ACHN (cell line): ENCODE data around the gene TRH.

ENCODE experiments used
- DNase-seq: peaks from one replicate; pipeline ENCODE4 v3.0.0-alpha.2; 2015
- in situ Hi-C: cut with HindIII; loops from 2 replicates; pipeline ENCODE4 v1.10.0; 2017; ENCODE audit warnings: low sequenced_read_pairs, low pct_ligation_motif_present, low pct_unique_long_range_greater_than_20kb

TRH gene, protein sequence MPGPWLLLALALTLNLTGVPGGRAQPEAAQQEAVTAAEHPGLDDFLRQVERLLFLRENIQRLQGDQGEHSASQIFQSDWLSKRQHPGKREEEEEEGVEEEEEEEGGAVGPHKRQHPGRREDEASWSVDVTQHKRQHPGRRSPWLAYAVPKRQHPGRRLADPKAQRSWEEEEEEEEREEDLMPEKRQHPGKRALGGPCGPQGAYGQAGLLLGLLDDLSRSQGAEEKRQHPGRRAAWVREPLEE

DNA sequence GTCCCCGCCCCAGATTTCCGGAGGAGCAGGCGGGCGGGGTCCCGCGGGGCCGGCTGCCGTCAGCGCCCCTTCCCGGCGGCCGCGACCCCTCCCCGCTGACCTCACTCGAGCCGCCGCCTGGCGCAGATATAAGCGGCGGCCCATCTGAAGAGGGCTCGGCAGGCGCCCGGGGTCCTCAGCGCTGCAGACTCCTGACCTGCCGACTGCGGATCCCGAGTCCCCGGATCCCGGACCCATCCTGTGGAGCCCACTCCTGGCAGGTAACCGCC is at the start of gene TRH:
TRH (plus strand) TSS at position 157 of the 269 bp plus-strand sequence. CDS start 1,097 bp downstream, outside the sequence.
- in situ Hi-C loops = no loop called here

DNA sequence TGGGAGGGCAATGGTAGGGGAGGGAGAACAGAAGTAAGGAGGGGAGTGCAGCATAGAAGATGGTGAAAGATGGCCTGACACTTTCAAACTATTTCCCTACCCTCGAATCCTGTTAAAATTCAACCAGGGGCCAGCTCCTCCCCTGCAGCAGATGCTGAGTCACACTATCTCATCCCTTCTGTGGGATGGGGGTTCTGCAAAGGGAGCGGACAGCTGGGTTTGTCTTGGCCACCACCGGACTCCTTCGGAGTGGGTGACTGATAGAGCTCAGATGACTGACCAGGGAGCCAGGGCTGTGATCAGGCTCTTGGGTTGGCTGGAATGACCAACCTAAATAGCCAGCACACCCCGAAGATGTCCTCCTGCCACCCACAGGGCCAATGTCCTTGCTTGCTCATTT is 47.4 kb upstream of the TRH start:
- DNase-seq = peak; percentile 57
- in situ Hi-C loops = no loop called here

More for the DNA sequence above, at the start of gene TRH:
- DNase-seq = no peak

DNA sequence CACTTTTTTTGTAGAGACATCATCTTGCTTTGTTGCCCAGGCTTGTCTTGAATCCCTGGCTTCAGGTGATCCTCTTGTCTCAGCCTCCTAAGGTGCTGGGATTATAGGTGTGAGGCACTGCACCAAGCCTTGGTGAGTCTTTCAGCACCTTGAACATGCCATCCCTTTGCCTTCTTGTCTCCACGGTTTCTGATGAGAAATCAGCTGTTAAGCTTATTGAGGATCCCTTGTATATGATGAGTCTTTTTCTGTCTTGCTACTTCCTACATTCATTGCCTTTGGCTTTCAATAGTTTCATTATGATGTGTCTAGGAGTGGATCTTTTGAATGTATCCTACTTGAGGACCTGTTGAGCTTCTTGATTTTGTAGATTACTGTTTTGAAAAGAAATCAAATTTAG is 45.1 kb upstream of the TRH start:
- DNase-seq = no peak
- in situ Hi-C loops = no loop called here

DNA sequence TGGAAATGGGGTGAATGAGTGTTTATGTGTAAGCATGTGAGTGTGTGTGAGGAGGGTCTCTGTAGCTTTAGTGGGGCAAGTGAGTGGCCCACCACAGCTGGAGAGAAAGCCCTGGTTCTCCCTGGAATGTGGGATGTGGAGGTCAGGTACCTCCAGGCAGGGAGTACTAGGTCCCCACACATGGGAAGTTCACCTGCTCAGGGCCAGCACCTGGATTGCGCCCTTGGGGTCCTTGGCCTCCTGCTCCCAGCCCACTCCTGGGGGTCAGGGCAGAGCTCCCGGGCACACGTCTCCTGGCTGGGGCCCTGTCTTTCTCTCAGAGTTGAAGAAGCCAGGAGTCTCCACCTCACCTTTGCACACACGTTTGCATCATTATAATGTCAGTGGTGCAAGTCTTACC is 41.0 kb upstream of the TRH start:
- no peak for DNase-seq
- in situ Hi-C loops = no loop called here

DNA sequence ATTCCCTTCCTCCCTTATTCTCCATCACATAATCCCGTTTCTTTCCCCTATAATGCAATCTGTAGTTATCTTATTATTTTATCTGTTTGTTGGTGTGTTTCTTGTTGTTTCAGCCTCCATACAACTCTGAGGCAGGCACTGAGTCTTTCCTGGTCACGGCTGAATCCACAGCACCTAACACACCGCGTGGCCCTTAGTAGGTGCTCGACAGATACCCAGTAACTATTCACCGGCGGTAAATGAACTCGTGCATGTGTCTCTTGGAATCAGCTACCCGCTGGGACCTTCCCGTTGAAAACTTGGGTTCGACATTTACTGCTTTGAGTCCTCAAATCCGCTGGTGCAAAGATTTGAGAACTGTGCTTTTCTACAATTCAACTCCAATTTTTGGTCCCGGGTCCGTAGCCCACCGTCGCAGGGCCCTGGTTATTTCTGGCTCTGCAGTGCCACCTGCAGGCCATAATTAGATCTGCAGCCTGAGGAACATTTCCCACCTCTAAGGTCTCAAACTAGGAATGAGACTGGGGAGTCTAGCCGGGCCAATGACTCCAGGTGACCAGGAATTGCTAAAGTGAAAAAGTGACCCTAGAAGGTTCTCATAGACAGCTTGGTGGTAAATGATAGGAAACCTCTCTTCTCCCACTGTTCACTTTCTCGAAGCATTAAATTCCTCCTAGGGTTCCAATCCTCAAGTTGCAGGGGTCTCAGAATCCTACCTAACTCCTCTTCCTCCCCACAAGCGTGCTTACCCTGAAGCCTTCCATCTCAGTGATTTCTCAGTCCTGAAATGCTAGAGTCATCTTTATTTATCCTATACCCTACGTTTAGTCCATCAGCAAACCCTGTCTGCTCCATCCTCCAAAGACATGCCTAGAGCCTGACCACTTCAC is 40.0 kb upstream of the TRH start:
- in situ Hi-C loops = no loop called here
- peak; percentile 31 for DNase-seq

DNA sequence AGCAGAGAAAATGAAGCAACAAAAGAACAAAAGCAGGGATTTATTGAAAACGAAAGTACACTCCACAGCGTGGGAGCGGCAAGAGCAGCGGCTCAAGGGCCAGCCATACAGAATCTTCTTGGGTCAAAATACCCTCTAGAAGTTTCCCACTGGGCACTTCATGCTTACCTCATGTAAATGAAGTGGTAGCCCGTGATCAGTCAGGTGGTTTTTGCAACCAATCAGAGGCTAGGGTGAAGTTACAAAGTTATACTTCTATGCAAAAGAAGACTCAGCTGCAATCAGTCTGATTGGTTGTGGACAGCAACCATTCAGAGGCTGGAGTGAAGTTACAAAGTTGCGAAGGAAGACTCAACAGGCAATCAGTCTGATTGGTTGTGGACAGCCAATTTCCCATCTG is 37.8 kb upstream of the TRH start:
- DNase-seq = peak; percentile 14
- in situ Hi-C loops = no loop called here

DNA sequence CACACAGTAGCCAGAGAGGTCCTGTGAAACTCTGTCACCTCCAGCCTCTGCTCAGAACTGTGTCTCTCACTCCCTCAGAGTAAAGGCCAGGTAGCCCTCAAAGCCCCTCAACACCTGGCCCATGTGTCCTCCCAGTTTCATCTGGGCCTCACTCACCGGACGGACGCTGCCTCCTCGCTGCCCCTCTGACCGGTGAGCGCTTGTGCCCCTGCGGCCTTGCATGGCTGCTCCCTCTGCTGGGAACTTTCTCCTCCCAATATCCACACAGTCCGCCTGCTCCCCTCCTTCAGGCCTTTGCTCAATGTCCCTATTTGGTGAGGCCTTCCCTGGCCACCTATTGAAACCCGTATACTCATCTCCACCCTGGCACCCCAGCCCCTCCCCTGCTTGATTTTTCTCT is 36.8 kb upstream of the TRH start:
- in situ Hi-C loops = no loop called here
- DNase-seq = no peak

DNA sequence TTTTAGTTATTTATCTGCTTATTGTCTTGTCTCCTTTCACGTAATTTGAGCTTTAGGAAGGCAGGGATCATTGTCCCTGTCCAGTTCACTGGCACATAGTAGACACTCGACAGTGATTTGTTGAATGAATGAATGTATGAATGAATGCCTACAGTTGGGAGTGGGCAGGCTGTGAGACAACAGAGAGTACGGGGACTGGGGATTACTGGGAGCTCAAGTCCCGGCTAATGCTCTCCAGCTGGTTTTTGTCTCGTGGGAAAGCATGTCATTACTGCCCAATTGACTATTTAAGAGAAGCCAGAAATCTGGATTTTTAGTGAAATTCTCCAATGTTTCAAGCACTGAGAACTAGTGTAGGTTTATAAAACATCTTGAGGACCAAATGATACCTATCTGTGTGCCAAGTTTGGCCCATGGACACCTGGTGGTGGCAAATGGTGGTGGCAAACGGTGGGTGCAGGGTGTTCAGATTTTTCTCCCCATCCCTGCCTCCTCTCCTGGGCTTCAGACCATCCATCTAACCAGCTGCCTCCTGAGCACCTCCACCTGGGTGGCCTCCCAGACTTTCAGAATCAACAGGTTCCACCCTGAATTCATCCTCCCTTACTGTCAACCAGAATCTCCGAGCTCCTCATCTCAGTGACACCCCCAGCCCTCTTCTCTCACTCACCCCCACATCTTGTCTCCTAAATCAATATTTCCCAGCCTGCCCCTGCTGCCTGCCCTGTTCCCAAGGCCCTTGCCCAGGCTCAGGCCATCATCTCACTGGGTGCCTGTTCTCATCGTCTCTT is 36.2 kb upstream of the TRH start:
- in situ Hi-C loops = no loop called here
- DNase-seq = no peak

DNA sequence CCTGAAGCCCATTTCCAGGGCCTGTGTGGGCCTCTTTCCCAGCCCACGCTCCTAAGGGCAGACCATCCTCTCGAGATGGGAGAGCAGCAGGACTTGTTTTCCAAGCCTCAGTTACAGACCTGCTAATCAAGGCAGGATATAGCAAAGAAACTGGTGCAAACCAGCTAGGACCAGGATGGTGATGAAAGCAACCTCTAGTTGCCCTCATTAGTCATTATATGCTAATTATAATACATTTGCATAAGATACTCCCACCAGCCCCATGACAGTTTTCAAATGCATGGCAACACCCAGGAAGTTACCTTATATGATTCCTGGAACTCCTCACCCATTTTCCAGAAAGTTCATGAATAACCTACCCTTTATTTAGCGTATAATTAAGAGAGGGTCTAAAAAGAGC is 34.4 kb upstream of the TRH start:
- DNase-seq = no peak
- in situ Hi-C loops = no loop called here

DNA sequence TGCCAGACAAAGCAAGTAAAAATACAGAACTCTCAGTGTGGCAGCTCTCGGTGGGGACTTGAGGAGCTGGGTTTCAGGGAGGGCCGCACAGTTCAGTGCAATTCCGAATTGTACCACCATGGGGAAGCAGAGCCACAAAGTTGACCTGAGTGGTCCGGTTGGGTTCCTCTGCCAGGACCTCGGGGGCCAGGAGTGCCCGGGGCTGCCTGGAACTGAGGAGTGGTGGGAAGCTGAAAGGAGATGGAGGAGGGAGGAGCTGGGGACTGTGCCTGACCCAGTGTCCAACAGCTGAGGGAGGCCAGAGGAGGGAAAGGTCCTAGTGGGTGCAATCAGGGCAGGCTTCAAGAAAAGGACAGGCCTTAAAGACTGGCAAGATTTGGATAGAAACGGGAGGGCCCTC is 32.2 kb upstream of the TRH start:
- in situ Hi-C loops = no loop called here
- peak; percentile 57 for DNase-seq

DNA sequence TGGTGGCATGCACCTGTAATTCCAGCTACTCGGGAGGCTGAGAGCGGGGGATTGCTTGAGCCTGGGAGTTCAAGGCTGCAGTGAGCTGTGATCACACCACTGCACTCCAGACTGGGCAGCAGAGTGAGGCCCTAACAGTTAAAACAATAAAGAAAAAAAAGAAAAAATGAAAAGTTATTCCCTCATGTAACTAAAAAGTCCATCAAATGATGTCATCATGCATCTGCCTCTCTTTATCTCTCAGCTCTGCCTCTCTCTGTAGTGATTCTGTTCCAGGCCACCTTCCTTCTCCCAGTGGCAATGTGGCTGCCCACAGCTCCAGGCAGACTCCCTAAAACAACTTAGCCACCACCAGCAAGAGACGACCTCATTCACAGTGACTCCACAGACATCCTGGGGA is 31.5 kb upstream of the TRH start:
- in situ Hi-C loops = no loop called here
- no peak for DNase-seq

DNA sequence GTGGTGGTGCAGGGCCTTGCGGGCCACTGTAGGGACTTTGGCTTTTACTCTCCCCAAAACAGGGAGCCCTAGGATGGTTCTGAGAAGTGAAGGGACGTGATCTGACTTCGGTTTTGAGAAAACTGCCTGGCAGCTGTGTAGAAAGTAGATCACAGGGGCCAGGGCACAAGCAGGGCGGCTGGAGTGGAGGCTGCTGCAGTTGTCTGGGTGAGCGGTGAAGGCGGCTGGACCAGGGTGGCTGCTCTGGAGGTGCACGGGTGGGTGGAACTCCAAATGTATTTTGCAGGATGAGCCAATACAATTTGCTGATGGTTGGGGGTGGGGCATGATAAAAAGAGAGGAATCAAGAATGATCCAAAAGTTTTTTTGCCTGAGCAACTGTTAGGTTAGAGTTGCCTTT is 29.8 kb upstream of the TRH start:
- in situ Hi-C loops = no loop called here
- no peak for DNase-seq

DNA sequence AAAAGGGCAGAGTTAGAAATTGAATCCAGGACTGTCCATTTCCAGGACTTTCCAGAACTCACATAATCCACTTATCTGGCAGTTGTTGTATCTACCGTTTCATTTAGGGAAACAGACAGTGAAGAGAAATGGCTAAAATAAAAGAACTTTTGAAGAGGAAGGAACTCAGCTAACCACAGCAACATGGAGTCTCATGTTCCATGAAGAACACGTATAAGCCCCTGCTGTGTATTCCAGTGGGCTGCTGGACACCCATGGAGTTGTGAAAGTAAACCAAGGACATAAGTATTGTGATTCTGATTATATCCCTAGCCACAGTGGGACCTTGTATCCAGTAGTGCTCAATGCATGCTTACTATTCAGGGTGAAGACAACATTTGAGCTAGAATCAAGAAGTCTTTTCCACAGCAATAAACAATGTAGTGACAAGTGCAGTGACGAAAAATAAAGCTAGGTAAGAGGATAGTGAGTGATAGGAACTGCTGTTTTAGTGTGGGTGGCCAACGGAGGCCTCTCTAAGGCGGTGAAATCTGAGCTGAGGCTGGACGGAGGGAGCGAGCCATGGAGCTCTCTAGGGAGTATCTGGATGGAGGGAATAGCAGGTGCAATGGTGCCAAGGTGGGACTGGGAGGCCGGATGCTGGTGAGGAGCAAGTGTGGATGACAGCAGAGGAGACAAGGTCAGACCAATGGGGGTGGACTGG is 26.8 kb upstream of the TRH start:
- DNase-seq = no peak
- in situ Hi-C loops = no loop called here

DNA sequence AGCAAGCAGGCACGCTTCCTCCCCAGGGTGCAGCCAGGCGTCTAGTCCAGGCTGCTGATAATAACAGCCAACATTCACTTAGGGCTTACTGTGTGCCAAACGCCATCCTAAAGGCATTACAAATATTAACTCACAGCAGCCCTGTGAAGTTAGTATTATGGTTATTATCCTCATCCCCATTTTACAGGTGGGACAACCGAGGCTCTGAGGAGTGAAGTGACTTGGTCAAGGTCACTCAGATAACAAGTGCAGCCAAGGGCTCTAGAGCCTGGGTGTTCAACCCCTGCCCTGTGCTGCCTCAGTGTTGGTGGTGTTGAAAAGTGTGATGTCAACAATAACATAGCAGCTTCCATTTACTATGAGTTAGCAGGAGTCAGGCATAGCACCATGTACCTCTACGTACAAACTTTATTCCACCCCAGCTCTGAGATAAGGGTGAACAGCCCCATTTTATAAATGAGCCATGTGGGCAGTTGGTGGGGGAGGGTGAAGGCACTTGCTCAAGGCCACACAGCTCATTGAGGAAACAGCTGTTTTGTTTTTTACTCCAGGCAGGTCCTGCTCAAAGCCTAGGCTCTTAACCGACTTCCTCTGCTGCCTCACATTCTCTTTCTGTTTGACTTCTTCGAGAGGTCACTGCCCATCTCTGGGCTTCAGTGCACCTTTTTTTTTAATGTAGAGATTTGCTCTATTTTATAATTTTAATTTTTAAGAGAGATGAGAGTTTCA is 24.0 kb upstream of the TRH start:
- DNase-seq = no peak
- in situ Hi-C loops = no loop called here

DNA sequence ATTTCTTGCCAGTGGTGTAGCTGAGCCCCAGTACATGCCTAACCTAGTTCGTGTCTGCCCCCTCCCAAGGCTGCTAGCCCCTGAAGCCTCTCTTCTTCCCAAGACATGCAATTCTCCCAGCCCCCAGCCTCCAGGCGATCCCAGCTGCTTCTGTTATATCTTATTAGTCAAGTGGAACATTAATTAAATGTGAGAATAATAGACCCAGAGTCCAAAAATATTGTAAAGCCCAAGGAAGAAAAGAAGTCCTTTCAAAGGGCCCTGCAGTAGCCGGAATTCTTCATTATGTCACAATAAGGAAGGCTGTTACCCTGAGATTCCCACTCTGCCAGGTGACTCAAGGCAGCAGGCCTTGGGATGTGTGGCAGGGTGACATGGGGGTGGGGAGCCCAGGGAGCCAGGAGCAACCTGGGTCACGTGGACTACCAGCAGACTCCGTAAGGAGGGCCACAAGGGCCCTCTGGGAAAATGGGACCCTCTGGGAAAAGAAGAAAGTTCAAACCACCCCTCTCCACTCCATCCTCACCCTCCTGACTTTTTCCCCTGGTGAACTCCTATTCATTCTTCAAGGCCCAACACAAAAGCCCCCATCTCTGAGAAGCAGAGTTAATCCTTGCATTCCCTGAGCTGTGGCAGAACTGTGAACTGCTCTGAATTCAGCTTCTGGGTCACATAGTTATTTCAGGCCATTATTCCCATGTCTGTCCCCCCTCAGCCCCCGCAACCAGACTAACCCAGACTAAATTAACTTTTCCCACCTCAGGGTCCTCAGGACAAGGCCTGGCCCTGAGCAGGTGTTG is 21.8 kb upstream of the TRH start:
- DNase-seq = no peak
- in situ Hi-C loops = no loop called here

DNA sequence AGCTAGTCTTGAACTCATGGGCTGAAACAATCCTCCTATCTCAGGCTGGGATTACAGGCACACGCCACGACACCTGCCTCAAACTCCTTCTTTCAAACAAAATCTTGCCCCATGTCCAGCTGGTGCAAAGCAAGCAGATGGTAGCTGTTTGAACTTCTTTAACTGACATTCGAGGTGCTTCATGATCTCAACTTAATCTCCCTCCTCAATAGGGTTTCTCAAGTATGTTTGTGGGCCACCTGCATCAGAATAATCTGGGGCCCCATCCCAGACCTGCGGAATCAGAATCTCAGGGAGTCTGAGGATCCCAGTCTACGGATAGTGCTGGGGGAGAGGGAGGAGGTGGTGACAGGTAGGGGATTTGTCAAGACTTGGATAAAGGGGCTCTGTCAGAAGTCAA is 20.9 kb upstream of the TRH start:
- no peak for DNase-seq
- in situ Hi-C loops = no loop called here

DNA sequence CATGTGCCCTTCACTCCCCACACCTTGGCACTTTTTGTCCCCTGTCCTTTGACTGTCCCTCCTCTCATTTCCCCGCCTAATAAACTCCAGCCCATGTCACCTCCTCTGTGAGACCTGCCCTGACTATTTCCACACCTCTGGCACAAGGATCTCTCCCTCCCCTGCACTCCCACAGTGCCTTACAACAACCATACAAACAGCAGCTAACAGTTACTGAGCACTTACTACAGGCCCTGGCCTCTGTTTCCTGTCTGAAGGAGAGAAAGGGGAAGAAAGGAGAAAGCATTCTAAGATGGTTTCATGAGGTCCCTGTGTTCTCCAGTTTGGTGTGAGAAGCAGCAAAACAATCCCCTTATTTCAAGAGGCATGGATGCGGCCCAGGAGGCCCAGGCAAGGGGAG is 20.0 kb upstream of the TRH start:
- in situ Hi-C loops = no loop called here
- no peak for DNase-seq

DNA sequence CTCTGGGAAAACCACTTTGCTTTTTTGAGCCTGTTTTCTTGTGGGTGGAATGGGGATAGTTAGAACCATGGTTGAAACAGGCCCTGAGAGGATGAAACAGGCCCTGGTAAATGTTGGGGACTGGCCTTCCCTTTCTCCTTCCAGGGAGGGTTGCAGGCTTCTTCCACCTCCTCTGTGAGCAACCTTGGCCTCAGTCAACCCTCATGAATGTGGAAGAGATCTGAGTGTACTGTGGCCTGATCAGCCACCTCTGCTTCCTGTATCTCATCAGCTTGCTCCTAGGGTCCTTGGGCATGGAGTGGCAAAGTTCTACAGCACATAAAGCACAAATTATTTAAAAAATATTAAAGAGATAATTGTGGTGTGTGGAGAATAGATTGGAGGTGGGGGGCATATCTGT is 17.6 kb upstream of the TRH start:
- DNase-seq = no peak
- in situ Hi-C loops = no loop called here
